Measurements from ENCODE around the gene MIA2.
"Not testable (repeated sequence)": the region's sequence is repeated elsewhere in the genome, so short reads cannot be mapped to it uniquely, and the experiment has no call there.

The MIA2 gene

GRCh38 chr14:39230416-39231035 is 3.2 kb upstream of the MIA2 start:
- no peak for DNase-seq

GRCh38 chr14:39231751-39232553 is 1.8 kb upstream of the MIA2 start:
- DNase-seq = not testable (repeated sequence)

GRCh38 chr14:39232554-39233415 is 930 bp upstream of the MIA2 start:
- DNase-seq = no peak

GRCh38 chr14:39234986-39235385 is 1.3 kb downstream of the MIA2 start:
- DNase-seq = not testable (repeated sequence)

GRCh38 chr14:39235466-39235865 is 1.8 kb downstream of the MIA2 start:
- not testable (repeated sequence) for DNase-seq

- no peak for DNase-seq
These were observed 7.1 kb downstream of the MIA2 start for GRCh38 chr14:39240769-39241168.

- no peak for DNase-seq
These were observed 7.9 kb downstream of the MIA2 start for GRCh38 chr14:39241637-39242036.

- DNase-seq = no peak
These were observed 10.1 kb downstream of the MIA2 start for GRCh38 chr14:39243831-39244230.

- no peak for DNase-seq
These were observed 12.9 kb downstream of the MIA2 start for GRCh38 chr14:39246618-39247017.

GRCh38 chr14:39247256-39247655 is 13.5 kb downstream of the MIA2 start:
- no peak for DNase-seq

GRCh38 chr14:39251547-39251946 is 17.8 kb downstream of the MIA2 start:
- no peak for DNase-seq

GRCh38 chr14:39257388-39257787 is 23.7 kb downstream of the MIA2 start:
- not testable (repeated sequence) for DNase-seq

- peak; percentile 24 for DNase-seq
These were observed 25.2 kb downstream of the MIA2 start for GRCh38 chr14:39258782-39259545.

GRCh38 chr14:39260161-39260560 is 26.4 kb downstream of the MIA2 start:
- not testable (repeated sequence) for DNase-seq

GRCh38 chr14:39262214-39262613 is 28.5 kb downstream of the MIA2 start:
- not testable (repeated sequence) for DNase-seq

- no peak for DNase-seq
These were observed 30.3 kb downstream of the MIA2 start for GRCh38 chr14:39264057-39264456.

- no peak for DNase-seq
These were observed 30.8 kb downstream of the MIA2 start for GRCh38 chr14:39264558-39264957.

- DNase-seq = peak; percentile 29
These were observed 31.3 kb downstream of the MIA2 start for GRCh38 chr14:39265033-39265432.

- DNase-seq = no peak
These were observed 32.2 kb downstream of the MIA2 start for GRCh38 chr14:39265806-39266524.

GRCh38 chr14:39266525-39266870 is 32.8 kb downstream of the MIA2 start:
- no peak for DNase-seq

- DNase-seq = peak; percentile 91
These were observed 33.3 kb downstream of the MIA2 start for GRCh38 chr14:39266871-39267607.
